GF-D8 (cell line): ENCODE results near the gene PLEKHA5.
"Not testable (repeated sequence)": the region's sequence is repeated elsewhere in the genome, so short reads cannot be mapped to it uniquely, and the experiment has no call there.

Experiments
- DNase-seq: peaks from one replicate; lab custom pipeline; 2025; lab: John Stamatoyannopoulos, UW

Gene PLEKHA5

GRCh38 chr12:19167708-19168107 is 38.2 kb downstream of the PLEKHA5 start:
- no peak for DNase-seq

DNA sequence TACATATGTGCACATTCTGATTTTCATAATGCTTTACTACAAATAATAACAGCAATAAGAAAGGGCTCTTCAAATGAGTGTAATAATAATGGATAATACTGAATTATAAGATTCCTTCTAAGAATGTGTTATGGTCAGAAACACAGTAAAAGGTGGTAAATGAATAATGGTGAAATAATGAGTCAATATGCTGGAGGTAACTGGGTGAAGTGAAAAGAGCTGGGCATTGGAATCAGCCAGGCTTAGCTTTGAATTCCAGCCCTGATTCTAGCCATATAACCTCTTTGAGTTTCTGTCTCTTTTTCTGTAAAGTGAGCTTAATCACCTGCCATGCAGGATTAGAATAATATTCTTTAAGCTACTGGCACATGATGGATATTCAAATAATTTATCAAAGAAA is 39.1 kb downstream of the PLEKHA5 start:
- no peak for DNase-seq

- no peak for DNase-seq
Measured at GRCh38 chr12:19169222-19169621, 39.7 kb downstream of the PLEKHA5 start.

- not testable (repeated sequence) for DNase-seq
Measured at GRCh38 chr12:19170286-19170685, 40.8 kb downstream of the PLEKHA5 start.

DNA sequence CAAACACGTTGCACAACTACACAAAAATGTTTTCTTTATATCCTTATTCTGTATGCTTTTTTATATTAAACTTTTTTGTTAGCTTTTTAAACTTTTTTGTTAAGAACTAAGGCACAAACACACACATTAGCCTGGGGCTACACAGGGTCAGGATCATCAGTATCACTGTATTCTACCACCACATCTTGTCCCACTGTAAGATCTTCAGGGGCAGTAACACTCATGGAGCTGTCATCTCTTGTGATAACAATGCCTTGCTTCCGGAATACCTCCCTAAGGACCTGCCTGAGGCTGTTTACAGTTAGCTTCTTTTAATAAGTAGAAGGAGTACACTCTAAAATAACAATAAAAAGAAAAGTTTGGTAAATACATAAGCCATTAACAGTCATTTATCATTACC is 42.2 kb downstream of the PLEKHA5 start:
- no peak for DNase-seq

DNA sequence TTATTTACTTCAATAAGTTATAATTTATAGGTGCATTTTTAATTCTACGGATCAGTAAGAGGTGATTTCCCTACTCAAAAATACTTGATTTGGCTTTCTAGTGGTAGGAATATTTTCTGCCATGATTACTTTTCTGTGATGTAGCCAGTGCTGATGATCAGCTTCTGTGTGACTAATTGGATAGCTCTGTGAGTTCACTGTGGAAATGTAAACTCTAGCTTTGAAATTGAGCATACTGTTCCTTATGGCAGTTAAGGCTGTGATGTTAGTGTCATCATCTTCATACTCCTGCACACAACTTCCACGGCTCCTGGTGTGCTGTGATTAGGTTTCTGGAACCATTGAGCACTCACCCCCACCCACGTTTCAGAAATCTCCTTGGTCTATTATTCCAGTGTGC is 48.2 kb downstream of the PLEKHA5 start:
- no peak for DNase-seq

DNA sequence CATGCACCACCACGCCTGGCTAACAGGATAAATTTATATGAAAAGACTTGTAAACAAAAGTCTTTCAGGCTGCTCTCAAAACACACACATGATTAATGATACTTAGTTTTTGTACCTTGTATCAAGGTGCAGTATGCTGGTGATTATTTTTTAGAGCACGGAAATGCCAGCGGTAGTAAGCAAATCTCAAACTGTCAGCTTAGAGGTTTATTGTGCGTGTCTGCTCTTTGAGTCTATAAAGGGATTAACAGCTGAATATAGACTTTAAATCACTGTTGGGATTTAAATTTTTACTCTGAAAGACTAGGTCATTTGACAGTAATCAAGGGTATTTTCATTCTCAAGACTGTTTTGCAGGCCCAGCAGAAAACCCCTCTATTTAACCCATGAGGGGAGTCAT is 50.5 kb downstream of the PLEKHA5 start:
- DNase-seq = no peak

DNA sequence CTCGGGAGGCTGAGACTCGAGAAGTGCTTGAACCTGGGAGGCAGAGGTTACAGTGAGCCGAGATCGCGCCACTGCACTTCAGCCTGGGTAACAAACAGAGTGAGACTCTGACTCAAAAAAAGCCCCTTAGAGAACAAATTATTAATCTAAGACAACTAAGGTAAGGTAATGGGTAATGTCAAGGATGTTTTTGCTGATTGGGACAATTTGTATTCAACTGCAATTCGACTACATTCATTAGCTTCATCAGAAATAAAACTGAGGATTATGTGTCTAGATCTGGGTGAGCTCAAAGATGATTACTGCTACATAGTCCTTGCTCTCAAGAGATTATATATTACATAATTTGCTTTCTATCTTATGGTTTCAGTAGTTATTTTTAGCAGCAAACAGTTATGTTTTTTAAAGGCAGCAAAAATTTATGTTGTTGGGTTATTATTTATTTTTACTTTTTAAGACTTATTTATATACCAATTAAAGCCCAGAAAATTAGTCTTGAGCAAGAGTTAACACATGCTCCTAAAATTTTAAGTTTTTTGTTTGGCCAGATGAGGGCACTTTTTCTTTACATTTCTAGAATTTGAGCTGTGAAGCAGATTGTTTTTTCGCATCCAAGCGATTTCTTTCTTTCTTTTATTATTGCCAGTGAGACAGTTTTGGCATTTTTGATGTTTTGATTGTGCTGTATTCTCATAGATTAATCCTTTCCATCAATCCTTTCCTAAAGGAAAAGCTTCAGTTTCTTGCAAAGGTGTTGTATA is 52.3 kb downstream of the PLEKHA5 start:
- no peak for DNase-seq

GRCh38 chr12:19183121-19183838 is 53.7 kb downstream of the PLEKHA5 start:
- no peak for DNase-seq

- DNase-seq = no peak
Measured at GRCh38 chr12:19185262-19185929, 55.9 kb downstream of the PLEKHA5 start.

DNA sequence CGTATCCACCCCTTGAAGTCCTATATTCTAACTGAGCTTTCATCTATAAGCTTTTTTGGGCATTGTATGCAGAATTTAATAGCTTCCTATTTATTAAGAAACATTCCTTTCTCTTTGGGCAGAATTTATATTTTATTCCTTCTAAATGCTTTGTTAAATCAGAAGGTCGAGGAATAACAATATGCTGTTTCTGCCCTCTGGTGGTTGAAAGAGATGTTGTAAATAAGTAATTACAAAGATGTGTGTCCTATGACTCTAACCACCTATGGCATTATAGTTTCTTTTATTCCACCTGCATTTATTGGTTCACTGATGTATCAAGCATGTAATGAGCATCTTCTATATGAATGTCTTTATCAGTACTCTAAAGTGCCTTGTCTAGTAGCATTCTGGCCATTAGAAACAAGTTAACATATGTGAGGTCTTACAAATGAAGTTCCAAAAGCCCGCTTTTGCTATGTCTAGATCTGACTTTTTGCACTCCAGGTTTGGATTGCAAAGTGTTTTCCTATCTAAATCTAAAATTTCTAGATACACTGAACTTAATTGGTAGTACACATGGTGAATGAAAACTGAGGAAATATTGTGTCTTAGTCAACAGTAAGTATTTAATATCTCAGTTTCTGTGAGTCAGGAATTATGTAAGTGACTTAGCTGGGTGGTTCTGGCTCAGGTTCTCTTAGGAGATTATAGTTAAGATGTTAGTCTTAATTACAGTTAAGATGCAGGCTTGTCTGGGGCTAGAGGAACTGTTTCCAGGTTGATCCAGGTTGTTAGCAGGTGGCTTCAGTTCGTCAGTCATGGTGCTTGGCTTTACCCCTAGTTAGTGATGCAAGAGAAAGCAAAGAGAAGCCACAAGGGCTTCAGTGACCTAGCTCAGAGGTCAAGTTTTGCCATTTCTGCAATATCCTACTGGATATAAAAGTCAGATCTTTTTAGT is 57.5 kb downstream of the PLEKHA5 start:
- DNase-seq = no peak

- no peak for DNase-seq
Measured at GRCh38 chr12:19189522-19189921, 60.0 kb downstream of the PLEKHA5 start.

DNA sequence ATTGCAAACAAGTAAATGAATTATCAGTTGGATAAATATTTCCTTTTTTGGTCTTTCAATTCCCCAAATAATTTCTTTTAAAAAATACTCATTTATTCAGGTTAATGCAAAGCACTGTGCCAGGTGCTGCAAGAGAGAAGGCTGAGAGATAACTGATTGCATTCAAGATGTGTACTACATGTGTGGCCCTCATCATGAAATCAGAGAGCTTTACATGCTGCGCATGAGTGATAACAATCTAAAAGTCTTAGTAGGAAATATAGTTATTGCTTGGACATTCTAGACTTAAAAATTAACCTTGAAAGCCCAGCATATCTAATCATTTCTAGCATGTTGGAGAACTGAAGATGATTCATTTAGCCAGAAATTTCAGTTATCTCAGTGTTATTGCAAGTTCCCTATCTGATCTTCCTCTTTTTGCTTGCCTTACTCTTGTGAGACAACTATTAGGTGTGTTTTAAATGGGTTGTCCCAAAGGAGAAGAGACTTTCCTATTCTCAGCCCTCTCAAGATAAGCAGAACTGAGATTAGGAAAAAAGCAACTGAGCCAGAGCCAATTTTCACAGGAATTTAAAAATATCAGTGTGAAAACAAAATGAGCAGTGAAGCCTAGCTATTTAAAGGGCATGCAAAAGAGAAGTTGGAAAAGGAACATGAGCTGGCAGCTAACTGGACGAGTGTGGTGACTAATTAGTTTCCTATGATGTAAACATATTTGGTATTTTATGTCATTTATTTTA is 60.9 kb downstream of the PLEKHA5 start:
- no peak for DNase-seq

- DNase-seq = no peak
Measured at GRCh38 chr12:19191089-19191488, 61.6 kb downstream of the PLEKHA5 start.

DNA sequence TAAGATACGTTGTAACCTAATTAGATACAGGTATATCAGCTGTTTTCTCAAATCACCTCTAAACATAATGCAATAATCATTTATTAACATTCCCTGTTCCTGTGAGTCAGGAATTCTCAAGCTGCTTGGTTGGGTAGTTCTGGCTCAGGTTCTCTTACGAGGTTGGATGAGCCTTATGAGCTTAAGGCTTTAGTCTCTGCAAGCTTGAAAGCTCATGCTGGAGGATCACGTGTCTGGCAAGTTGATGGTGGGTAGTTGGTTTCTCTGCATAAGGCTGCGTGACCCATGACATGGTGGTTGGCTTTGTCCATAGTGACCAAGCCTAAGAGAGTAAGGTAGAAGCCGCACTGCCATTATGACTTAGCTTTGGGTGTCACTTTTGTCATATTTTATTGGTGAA is 62.0 kb downstream of the PLEKHA5 start:
- DNase-seq = no peak

GRCh38 chr12:19192710-19193109 is 63.2 kb downstream of the PLEKHA5 start:
- DNase-seq = no peak

DNA sequence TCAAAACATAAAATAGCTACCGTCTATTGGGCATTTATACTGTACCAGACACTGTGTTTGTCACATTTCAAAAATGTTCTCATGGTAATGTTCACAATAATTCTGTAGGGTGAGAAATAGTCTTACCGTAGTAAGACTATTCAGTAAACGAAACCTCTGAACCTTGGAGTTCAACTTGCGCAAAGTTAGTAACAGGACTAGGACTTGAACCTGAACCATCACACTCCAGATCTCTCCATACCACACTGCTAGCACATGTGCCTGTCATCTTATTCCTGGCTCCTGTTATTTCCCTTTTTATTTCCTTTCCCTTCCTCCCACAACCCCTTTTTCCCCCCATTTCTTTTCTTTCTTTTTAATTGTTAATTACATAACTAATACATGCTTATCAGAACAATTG is 65.4 kb downstream of the PLEKHA5 start:
- DNase-seq = no peak

DNA sequence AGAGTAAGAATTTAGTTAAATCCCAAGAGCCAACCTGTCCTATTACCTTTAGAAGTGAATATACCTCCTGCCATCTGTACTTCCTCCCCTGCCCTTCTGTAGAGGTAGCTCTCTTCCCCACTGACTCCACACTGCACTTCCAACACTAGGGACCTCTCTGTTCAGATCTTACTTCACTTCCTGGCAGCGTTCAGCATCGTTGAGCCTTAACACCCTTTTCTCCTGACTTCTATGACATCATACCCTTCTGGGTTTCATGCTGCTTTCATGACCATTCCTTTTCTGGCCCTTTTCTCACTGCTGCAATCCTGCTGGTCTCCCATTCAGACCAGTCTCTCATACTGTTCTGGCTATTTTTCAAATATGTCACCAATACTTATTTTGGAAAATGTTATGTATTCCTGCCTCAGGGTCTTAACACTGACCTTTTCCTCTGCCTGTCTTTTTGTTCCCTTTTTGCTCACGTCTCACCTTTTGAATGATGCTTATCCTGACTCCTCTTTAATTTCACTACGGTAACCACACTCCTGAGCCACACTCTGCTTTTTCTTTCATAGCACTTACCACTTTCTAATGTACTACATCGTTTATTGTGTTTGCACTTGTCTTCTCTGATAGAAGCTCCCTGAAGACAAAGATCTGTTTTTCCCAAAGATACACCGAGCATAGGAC is 67.6 kb downstream of the PLEKHA5 start:
- no peak for DNase-seq

GRCh38 chr12:19198272-19198671 is 68.7 kb downstream of the PLEKHA5 start:
- DNase-seq = no peak

DNA sequence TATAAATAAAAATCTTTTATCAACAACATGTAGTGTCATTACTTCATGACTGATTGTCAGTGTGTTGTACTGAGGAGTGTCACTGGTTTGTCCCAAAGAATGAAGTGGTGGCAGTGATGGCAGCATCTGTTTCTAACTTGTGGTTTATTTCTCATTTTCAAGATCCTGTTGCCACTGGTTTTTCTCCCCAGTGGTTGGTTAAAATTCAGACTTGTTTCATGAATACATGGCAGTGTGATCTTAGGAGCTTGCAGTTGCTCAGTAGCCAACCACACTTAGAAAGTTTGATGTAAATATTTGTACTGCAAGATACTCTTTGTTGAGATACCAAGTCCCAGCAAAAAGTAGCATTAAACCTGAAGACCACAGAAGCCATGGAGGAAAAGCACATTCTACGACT is 69.8 kb downstream of the PLEKHA5 start:
- no peak for DNase-seq

GRCh38 chr12:19200261-19200660 is 70.7 kb downstream of the PLEKHA5 start:
- no peak for DNase-seq
